ENCODE results near the gene NEU2. TPM values are rescaled to one million over a fixed set of nuclear protein-coding genes. Genes with fewer than 3 reads are reported as not detected.

The NEU2 gene
- total RNA-seq, 2 experiments from 2014 or later: not detected

DNA sequence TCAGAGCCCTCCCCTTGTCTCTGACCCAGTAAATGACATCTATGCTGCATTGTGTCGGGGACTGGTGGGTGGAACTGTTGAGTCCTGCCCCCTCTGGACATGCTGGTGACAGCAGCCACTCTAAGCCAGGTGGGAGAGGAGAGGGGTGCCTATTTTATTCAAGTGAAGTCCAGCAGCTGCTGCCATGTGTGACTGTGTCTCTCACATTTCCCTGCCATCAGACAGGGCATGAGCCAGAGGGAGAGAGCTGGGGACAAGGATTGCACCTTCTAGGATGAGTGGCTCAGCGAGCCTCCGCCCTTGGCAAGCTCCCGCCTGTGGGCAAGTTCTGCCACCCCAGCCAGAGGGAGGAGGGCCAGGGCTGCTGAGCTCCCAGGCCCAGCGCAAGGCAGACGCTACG lies 33.1 kb upstream of the NEU2 start:
- Mint-ChIP-seq H3K4me1 (ENCODE audit: low read depth) (no peaks in the 10 kb centered on the region), H3K9me3 (no peaks in the 10 kb centered on the region), H3K27me3 (no peaks in the 10 kb centered on the region), H3K36me3 (ENCODE audit: low read depth) (no peaks in the 10 kb centered on the region), H3K27ac (no peak overlapping the region), H3K4me3 (no peak overlapping the region)
- Histone ChIP-seq H3K36me3 (ENCODE audit: insufficient read depth, low read length) (no peaks in the 10 kb centered on the region), H3K4me3 (ENCODE audit: low read length) (no peak overlapping the region), H3K27me3 (ENCODE audit: control insufficient read depth in 1 of 2, insufficient read depth in 2 of 2, low read length in 2 of 2) (no peaks in the 10 kb centered on the region), H3K9me3 (ENCODE audit: control insufficient read depth in 1 of 2, insufficient read depth in 1 of 2, low read length in 2 of 2) (no peaks in the 10 kb centered on the region), H3K27ac (ENCODE audit: low read depth in 1 of 2, low read length in 2 of 2) (no peak overlapping the region), H3K4me1 (ENCODE audit: insufficient read depth, low read length) (no peaks in the 10 kb centered on the region)
- TF ChIP-seq, protein P1, sequence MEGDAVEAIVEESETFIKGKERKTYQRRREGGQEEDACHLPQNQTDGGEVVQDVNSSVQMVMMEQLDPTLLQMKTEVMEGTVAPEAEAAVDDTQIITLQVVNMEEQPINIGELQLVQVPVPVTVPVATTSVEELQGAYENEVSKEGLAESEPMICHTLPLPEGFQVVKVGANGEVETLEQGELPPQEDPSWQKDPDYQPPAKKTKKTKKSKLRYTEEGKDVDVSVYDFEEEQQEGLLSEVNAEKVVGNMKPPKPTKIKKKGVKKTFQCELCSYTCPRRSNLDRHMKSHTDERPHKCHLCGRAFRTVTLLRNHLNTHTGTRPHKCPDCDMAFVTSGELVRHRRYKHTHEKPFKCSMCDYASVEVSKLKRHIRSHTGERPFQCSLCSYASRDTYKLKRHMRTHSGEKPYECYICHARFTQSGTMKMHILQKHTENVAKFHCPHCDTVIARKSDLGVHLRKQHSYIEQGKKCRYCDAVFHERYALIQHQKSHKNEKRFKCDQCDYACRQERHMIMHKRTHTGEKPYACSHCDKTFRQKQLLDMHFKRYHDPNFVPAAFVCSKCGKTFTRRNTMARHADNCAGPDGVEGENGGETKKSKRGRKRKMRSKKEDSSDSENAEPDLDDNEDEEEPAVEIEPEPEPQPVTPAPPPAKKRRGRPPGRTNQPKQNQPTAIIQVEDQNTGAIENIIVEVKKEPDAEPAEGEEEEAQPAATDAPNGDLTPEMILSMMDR (IDR thresholded peaks at IDR 0.05): no peak
- POLR2A ChIA-PET: no interaction called here
- CTCF ChIA-PET: no interaction called here
- ATAC-seq (ENCODE audit: poor library complexity) (no peak), DNase-seq (no peak)
- intact Hi-C loops (cut with DNase I, micrococcal nuclease): no loop called here

DNA sequence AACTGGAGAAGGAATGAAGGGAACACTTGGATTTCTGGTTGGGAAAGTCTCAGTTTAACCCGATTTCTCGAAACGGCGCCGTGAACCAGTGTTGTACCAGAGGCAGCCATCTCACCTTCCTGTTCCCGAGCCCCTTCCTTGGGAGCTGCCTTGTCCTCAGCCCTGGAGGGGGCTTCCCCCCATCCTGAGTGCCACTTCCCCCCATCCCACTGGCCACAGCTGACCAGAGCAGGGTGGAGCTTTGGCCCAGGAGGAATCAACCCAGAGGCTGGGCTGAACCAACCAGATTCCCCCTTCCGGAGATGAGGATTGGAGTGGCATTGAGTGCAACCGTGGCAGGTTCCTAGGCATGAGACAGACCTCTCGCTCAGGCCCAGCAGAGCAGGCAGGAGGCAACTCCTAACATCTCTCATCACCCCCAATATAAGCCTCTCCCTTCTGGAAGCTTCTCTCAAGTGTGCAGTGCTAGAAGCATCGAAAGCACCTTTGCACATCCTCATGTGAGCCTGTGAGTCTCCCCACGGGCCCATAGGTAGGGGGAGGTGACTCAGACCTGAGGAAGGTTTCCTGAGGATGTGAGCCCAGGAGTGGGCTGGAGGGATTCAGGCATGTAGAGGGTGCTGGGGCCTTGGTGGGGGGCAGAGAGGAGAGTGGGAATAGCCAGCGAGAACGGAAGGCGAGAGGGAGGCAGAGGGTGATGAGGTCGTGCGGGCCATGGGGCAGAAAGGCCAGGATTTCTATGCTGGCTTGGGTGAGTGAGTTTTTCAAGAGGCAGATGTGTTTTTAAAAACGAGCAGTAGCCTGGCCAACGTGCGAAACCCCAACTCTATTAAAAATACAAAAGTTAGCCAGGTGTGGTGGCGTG lies 31.4 kb upstream of the NEU2 start:
- intact Hi-C loops (cut with DNase I, micrococcal nuclease): no loop called here
- H3K27me3 Mint-ChIP-seq: no peaks in the 10 kb centered on the region
- no peaks in the 10 kb centered on the region for H3K4me1 Mint-ChIP-seq (ENCODE audit: low read depth)
- H3K9me3 Mint-ChIP-seq: no peaks in the 10 kb centered on the region
- H3K27ac Mint-ChIP-seq: no peak overlapping the region
- no peaks in the 10 kb centered on the region for H3K36me3 Mint-ChIP-seq (ENCODE audit: low read depth)
- Histone ChIP-seq H3K27me3 (ENCODE audit: control insufficient read depth in 1 of 2, insufficient read depth in 2 of 2, low read length in 2 of 2) (no peaks in the 10 kb centered on the region), H3K36me3 (ENCODE audit: insufficient read depth, low read length) (no peaks in the 10 kb centered on the region), H3K9me3 (ENCODE audit: control insufficient read depth in 1 of 2, insufficient read depth in 1 of 2, low read length in 2 of 2) (no peaks in the 10 kb centered on the region), H3K4me3 (ENCODE audit: low read length) (no peak overlapping the region), H3K4me1 (ENCODE audit: insufficient read depth, low read length) (no peaks in the 10 kb centered on the region), H3K27ac (ENCODE audit: low read depth in 1 of 2, low read length in 2 of 2) (no peak overlapping the region)
- DNase-seq (no peak), ATAC-seq (ENCODE audit: poor library complexity) (no peak)
- no peak overlapping the region for H3K4me3 Mint-ChIP-seq
- CTCF ChIA-PET: interaction anchor here (1.1 kb wide), 1 partner anchor 100 kb away, joined by 3 read pairs; no protein-coding TSS in a partner anchor
- TF ChIP-seq, protein P1 (IDR thresholded peaks at IDR 0.05): no peak
- POLR2A ChIA-PET: no interaction called here

DNA sequence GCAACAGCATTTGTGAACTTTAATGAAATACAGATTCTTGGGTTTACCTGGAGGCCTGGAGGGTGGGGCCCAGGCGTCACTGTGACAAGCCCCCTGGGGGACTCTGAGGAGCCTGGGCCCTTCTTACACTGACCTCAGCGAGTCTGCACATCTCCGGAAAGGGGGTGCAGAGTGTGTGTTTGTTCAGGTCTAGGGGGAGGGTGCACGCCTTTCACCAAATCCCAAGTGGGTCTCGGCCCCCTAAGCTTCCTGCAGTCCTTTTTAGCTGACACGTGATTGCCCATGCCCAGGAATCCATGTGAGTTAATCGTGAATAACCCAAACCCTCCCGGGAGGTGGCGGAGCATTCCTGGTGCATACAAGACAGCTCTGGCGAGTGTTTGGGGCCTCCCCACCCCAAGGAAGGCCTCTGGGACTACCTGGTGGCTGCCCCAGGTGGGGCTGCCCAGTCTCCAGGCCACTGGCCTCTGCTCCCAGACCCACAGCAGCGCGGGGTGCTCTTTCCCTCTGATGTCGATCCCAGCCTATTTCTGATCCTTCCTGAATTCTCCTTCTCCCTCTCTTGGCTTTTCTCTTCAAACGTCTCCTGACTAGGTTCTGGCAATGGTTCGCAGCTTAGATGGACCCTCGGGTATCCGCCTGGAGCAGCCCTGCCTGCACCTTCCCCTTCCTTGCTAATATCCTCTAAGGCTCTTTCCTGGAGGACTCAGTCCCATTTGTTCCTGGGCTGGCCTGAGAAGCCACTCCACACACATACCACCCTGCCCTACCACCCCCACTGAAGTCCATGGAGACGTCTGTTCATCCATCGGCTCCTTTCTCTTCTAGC lies 29.4 kb upstream of the NEU2 start:
- no peaks in the 10 kb centered on the region for H3K9me3 Mint-ChIP-seq
- Histone ChIP-seq H3K9me3 (ENCODE audit: control insufficient read depth in 1 of 2, insufficient read depth in 1 of 2, low read length in 2 of 2) (no peaks in the 10 kb centered on the region), H3K36me3 (ENCODE audit: insufficient read depth, low read length) (no peaks in the 10 kb centered on the region), H3K4me1 (ENCODE audit: insufficient read depth, low read length) (no peaks in the 10 kb centered on the region), H3K27ac (ENCODE audit: low read depth in 1 of 2, low read length in 2 of 2) (no peak overlapping the region), H3K4me3 (ENCODE audit: low read length) (no peak overlapping the region), H3K27me3 (ENCODE audit: control insufficient read depth in 1 of 2, insufficient read depth in 2 of 2, low read length in 2 of 2) (no peaks in the 10 kb centered on the region)
- TF ChIP-seq, protein P1 (IDR thresholded peaks at IDR 0.05): no peak
- ChIA-PET CTCF (no interaction called here), POLR2A (no interaction called here)
- no peaks in the 10 kb centered on the region for H3K27me3 Mint-ChIP-seq
- no peak overlapping the region for H3K27ac Mint-ChIP-seq
- no peak overlapping the region for H3K4me3 Mint-ChIP-seq
- H3K36me3 Mint-ChIP-seq (ENCODE audit: low read depth): no peaks in the 10 kb centered on the region
- intact Hi-C loops (cut with DNase I, micrococcal nuclease): no loop called here
- H3K4me1 Mint-ChIP-seq (ENCODE audit: low read depth): no peaks in the 10 kb centered on the region
- no peak for ATAC-seq (ENCODE audit: poor library complexity)
- DNase-seq: no peak
